HuH-7 (cell line): Measurements from ENCODE around the gene FGD6.
"Not testable (repeated sequence)": the region's sequence is repeated elsewhere in the genome, so short reads cannot be mapped to it uniquely, and the experiment has no call there.

Experiments used
- DNase-seq: peaks from one replicate; pipeline ENCODE4 v3.0.0; 2011; ENCODE audit warnings: low spot score

The FGD6 gene

GRCh38 chr12:95205016-95205624 is 12.1 kb downstream of the FGD6 start:
- no peak for DNase-seq

DNA sequence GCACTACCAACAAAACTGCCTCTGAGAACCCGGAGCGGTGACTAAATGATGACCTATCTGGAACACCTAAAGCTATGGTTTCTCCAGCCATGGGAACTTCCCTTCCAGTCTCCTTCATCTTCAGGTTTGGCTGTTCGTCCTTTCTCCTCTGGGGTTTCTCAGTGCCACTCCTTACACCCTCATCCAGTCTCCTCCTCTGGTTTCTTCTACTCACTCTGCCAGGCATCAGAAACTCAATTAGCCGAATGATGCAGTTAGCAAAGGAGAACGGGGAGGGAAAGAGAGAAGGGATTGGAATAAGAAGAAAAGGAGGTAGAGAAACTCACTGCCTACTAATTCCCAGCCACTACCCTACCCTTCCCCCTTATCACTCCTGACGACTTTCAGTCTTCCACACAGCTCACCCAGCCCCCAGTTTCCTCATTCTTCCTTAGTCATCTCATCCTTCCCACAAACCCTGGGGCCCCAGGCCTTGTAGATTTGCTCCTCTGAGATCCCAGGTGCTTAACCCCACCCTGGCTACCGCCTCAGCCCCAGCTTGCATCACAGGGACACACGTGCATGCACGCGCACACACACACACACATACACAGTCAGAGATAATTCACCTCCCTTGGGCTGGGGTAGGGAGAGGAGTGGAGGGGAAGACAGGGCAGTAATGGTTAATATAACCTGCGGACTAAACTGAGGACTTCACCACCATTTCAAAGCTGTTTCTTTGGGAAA is 13.0 kb downstream of the FGD6 start:
- DNase-seq, result no peak

DNA sequence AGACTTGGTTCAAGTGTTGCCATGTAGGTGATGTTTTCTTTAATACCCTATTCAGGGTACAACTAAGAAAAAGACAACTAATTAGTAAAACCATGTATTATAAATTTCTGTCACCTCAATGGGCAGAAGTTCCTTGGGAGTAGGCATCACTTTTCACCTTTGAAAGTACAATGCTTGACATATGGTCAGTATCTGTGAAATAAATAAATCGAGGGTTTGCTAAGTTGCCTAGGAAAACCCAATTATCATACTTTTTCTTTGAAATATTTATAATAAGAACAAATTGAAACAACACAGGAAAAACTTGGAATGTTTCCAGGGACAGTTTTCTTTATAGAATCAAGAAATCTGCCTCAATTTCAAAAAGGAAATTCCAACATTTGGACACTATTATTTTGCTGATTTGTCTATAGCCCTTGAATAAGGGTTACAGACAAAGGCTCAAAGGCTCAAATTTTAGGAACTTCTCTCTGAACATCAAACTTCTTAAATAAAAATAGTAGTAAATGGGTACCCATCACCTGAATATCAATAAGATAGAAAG is 13.7 kb downstream of the FGD6 start:
- no peak for DNase-seq

DNA sequence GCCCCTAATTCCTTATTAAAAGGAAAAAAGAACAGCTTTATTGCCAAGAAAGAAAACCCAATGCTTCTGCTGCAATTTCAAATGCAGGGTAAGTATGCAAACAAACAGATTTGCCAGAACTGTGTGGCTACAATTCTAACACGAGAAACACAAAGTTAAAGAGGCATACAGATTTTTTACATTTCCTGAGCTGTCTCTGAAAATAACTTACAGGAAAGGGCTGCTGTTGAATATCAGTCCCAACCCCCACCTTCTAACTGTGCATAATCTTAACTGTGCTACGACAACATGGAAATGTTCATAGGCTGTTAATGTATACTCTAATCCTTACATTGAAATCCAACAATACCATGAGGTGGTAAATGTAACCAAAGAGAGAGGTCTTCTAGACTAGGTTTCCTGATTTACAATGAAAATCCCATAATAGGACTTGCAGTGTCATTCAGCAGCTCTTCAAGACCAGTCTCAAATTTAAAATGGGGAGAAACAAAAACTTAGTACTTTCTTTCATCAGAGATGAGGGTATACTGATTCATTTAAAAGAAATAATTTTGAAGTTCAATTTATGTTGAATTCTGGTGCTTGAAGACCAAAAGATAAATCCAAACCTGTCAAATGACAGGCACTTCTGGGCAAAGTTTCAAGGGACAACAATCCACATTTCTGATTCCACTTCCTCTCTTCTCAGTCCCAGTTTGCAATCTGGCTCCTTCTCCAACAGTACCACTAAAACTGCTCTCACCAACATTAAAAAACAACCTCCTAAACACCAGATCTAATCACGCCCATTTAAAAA is 14.4 kb downstream of the FGD6 start:
- no peak for DNase-seq

GRCh38 chr12:95201056-95201670 is 16.1 kb downstream of the FGD6 start:
- no peak for DNase-seq

- DNase-seq, result no peak
Observed at GRCh38 chr12:95200128-95200894, 17.0 kb downstream of the FGD6 start.

- DNase-seq, result no peak
Observed at GRCh38 chr12:95198914-95199313, 18.4 kb downstream of the FGD6 start.

DNA sequence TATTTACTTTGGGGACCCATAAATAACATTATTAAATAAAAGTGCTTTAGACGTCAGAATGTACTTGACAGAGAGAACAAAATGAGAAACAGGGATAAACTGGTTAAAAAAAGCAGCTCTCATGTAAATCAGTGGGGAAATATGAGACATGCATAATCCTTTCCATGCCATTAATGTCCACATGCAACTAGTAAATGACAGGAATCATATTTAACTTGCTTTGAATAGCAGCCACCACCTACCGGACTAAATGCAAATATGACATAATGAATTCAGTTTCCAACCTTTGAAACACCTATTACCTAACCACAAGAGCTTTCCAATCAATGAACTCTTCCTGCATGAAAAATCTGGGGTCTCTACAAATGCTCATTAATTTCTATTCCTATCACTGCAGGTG is 19.6 kb downstream of the FGD6 start:
- DNase-seq, result no peak

GRCh38 chr12:95196875-95197569 is 20.2 kb downstream of the FGD6 start:
- DNase-seq, result not testable (repeated sequence)

- no peak for DNase-seq
Observed at GRCh38 chr12:95195122-95195521, 22.1 kb downstream of the FGD6 start.

GRCh38 chr12:95193139-95193538 is 24.1 kb downstream of the FGD6 start:
- DNase-seq, result no peak

DNA sequence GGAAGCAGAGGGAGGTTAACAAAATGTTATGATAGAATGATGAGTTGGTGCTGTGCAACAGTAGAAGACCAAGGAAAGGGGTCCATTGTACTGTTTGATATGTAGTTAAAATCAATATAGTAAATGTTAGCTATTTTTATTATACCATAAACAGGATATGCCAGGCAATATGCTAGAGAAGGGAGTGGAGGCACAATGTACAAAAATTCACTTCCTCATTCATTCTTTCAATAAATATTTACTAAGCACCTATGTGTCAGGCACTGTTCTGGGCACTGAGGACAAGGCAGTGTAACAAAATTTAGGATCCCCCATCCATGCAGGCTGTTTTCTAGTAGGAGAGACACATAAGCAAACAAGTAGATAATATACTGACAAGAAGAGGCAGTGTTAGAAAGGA is 25.0 kb downstream of the FGD6 start:
- no peak for DNase-seq

- DNase-seq, result no peak
Observed at GRCh38 chr12:95191060-95191696, 26.1 kb downstream of the FGD6 start.

DNA sequence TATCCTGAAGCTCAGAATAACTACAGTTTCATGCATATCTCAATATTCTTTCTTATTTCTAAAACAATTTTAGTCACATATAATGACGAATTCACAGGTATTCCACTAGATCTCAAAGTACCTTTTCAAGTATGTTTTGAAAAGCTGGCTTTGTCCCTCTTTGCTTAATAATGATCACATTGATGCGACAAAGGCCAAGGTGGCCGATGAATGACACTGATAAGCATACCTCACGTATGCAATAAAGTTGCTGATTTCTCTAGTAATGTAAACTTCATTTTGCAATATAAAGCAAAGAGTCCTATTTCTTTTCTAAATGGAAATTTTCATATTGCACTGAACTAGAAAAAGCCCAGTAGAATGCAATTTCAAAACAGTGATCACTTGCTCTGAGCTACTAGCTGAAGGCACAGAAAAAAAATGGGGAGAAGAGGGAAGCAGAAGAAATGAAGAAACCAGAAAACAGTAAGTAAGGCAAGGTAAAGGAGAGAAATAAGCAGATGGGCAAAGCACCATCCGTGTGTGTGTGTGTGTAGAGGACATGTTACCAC is 29.3 kb downstream of the FGD6 start:
- no peak for DNase-seq

DNA sequence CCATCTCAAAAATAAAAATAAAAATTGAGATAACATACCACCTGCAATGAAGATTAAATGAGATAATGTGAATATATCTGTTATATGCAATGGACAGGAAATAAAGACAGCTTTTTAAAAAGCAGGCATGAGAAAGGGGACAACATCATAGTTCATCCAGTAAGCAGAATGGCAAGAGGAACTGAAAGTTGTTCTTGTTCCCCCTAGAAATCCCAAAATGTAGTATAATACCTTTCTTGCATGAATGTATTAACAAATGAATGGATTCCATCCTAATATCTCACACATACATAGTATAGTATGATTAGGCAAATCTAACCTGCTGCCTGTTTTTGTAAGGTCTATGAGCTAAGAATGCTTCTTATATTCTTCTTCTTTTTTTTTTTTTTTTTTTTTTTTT is 31.4 kb downstream of the FGD6 start:
- no peak for DNase-seq

DNA sequence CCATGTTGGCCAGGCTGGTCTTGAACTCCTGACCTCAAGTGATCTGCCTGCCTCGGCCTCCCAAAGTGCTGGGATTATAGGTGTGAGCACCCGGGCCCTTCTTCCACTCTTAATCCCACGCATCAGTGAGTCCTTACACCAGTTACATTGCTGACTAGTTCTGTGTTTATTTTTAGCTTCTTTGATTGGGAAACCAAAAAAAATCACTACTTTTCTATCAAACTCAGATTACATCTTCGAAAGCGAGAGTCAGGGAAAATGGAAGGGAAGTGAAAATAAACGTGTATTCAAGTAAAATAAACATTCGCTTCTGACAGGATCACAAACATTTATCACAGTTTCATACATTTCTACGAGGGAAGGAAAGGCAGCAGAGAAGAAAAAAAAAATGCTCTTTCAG is 32.2 kb downstream of the FGD6 start:
- DNase-seq, result no peak

GRCh38 chr12:95184121-95184520 is 33.1 kb downstream of the FGD6 start:
- DNase-seq, result no peak

DNA sequence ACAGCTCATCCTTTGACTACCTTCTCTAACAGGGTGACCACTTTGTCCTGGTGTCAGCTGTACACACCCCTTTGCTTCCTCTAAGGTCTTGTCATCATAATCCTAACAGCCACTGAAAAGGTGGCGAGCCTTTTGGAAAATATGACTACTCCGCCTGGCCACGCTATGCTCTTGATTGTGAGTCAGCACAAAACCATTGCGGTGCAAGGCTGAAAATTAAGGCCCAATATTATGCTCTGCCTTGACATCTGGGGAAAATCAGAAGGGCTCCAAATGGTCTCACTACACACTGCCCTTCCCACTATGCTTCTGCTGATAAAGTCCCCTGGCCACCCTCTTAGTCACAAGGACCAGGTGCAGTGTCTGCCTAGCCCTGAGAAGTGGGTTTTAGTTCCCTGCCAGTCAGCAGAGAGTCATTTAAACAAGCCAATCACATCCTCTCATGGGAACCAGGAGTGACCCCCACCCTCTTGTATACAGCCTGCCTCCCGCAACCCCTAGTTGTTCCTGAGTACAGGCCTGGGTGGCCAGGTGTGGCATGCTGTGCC is 34.3 kb downstream of the FGD6 start:
- DNase-seq, result no peak

DNA sequence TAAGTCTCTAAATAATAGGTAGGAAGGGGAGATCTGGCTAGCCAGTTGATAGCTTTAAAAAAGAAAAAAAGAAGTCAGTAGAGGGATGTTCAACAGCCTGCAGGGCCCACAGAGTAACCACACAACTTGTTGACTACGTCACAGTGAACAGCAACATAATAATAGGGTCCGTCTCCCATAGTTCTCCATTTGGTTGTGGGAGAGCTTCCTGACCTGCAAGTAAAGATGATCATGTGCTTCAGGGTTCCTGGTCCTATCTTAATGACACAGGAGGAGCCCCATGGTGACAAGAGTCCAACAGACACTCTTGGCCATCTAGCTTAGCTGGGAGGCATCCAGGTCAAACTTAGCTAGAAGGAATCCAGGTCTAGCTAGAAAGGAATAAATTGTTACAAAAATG is 36.2 kb downstream of the FGD6 start:
- no peak for DNase-seq

- no peak for DNase-seq
Observed at GRCh38 chr12:95179011-95179410, 38.3 kb downstream of the FGD6 start.
